Measurements from ENCODE around the gene NLE1. TPM values are rescaled to one million over a fixed set of nuclear protein-coding genes. Genes with fewer than 3 reads are reported as not detected.

The NLE1 gene
- polyA plus RNA-seq, 1 donor (not counting 4 experiments of a cell fraction or from before 2014, with no cell fraction given): 13.5 TPM

GRCh38 chr17:35080536-35080935, 61.6 kb downstream of the NLE1 start:
- H3K27me3 ChIP-seq (ENCODE audit: control insufficient read depth, extremely low read depth, insufficient read depth, low read length): no peaks in the 10 kb centered on the region
- dilution Hi-C loops (cut with MboI; ENCODE audit: extremely low pct_ligation_motif_present, low sequenced_read_pairs): no loop called here
- no peak for FAIRE-seq
- no peaks in the 10 kb centered on the region for H4K20me1 ChIP-seq (ENCODE audit: control insufficient read depth, extremely low read depth, insufficient read depth, low read length)
- no peak overlapping the region for H3K4me2 ChIP-seq (ENCODE audit: control insufficient read depth, extremely low read depth, insufficient read depth, low read depth, low read length)
- no peak overlapping the region for H3K4me3 ChIP-seq (ENCODE audit: control insufficient read depth in 2 of 3, extremely low read depth in 1 of 3, insufficient read depth in 2 of 3, low read depth in 1 of 3, low read length in 3 of 3)
- peaks cover 42% of the 10 kb centered on the region for H3K79me2 ChIP-seq (ENCODE audit: control insufficient read depth, insufficient read depth, low read length)
- peaks cover 44% of the 10 kb centered on the region for H3K4me1 ChIP-seq (ENCODE audit: control insufficient read depth, extremely low read depth, insufficient read depth, low read length)
- H3K27ac ChIP-seq (ENCODE audit: control insufficient read depth, insufficient read depth, low read length): no peak overlapping the region
- no peaks in the 10 kb centered on the region for H3K36me3 ChIP-seq (ENCODE audit: control insufficient read depth in 2 of 2, extremely low read depth in 1 of 2, insufficient read depth in 2 of 2, low read length in 2 of 2)
- H2AFZ ChIP-seq (ENCODE audit: control insufficient read depth, low read length): no peak overlapping the region
- no peaks in the 10 kb centered on the region for H3K9me1 ChIP-seq (ENCODE audit: control insufficient read depth, extremely low read depth, insufficient read depth, low read length)
- no peaks in the 10 kb centered on the region for H3K9me3 ChIP-seq (ENCODE audit: control insufficient read depth, low read depth, low read length)
- no peak for DNase-seq (ENCODE audit: low read depth, low spot score)
- no peak overlapping the region for H3K9ac ChIP-seq (ENCODE audit: control insufficient read depth, extremely low read depth, insufficient read depth, low read length)
- TF ChIP-seq, protein P1, sequence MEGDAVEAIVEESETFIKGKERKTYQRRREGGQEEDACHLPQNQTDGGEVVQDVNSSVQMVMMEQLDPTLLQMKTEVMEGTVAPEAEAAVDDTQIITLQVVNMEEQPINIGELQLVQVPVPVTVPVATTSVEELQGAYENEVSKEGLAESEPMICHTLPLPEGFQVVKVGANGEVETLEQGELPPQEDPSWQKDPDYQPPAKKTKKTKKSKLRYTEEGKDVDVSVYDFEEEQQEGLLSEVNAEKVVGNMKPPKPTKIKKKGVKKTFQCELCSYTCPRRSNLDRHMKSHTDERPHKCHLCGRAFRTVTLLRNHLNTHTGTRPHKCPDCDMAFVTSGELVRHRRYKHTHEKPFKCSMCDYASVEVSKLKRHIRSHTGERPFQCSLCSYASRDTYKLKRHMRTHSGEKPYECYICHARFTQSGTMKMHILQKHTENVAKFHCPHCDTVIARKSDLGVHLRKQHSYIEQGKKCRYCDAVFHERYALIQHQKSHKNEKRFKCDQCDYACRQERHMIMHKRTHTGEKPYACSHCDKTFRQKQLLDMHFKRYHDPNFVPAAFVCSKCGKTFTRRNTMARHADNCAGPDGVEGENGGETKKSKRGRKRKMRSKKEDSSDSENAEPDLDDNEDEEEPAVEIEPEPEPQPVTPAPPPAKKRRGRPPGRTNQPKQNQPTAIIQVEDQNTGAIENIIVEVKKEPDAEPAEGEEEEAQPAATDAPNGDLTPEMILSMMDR (optimal IDR thresholded peaks at IDR 0.05 in 1 of 3, IDR thresholded peaks at IDR 0.05 in 1 of 3, conservative IDR thresholded peaks at IDR 0.05 in 1 of 3; ENCODE audit: extremely low read depth in 1 of 3, insufficient read depth in 2 of 3, low read length in 3 of 3): no peak
- TF ChIP-seq EZH2 (IDR thresholded peaks at IDR 0.05; ENCODE audit: low read length): no peak

GRCh38 chr17:35079547-35080423, 62.3 kb downstream of the NLE1 start:
- no peak overlapping the region for H3K4me3 ChIP-seq (ENCODE audit: control insufficient read depth in 2 of 3, extremely low read depth in 1 of 3, insufficient read depth in 2 of 3, low read depth in 1 of 3, low read length in 3 of 3)
- H3K4me2 ChIP-seq (ENCODE audit: control insufficient read depth, extremely low read depth, insufficient read depth, low read depth, low read length): no peak overlapping the region
- H3K9me1 ChIP-seq (ENCODE audit: control insufficient read depth, extremely low read depth, insufficient read depth, low read length): no peaks in the 10 kb centered on the region
- H3K36me3 ChIP-seq (ENCODE audit: control insufficient read depth in 2 of 2, extremely low read depth in 1 of 2, insufficient read depth in 2 of 2, low read length in 2 of 2): no peaks in the 10 kb centered on the region
- H3K4me1 ChIP-seq (ENCODE audit: control insufficient read depth, extremely low read depth, insufficient read depth, low read length): peaks cover 37% of the 10 kb centered on the region
- FAIRE-seq (no peak), DNase-seq (ENCODE audit: low read depth, low spot score) (no peak)
- H2AFZ ChIP-seq (ENCODE audit: control insufficient read depth, low read length): no peak overlapping the region
- peaks cover 45% of the 10 kb centered on the region for H3K79me2 ChIP-seq (ENCODE audit: control insufficient read depth, insufficient read depth, low read length)
- TF ChIP-seq EZH2 (IDR thresholded peaks at IDR 0.05; ENCODE audit: low read length): no peak
- TF ChIP-seq, protein P1 (optimal IDR thresholded peaks at IDR 0.05 in 1 of 3, IDR thresholded peaks at IDR 0.05 in 1 of 3, conservative IDR thresholded peaks at IDR 0.05 in 1 of 3; ENCODE audit: extremely low read depth in 1 of 3, insufficient read depth in 2 of 3, low read length in 3 of 3): no peak
- no peaks in the 10 kb centered on the region for H4K20me1 ChIP-seq (ENCODE audit: control insufficient read depth, extremely low read depth, insufficient read depth, low read length)
- no peak overlapping the region for H3K27ac ChIP-seq (ENCODE audit: control insufficient read depth, insufficient read depth, low read length)
- H3K9ac ChIP-seq (ENCODE audit: control insufficient read depth, extremely low read depth, insufficient read depth, low read length): no peak overlapping the region
- H3K9me3 ChIP-seq (ENCODE audit: control insufficient read depth, low read depth, low read length): no peaks in the 10 kb centered on the region
- no peaks in the 10 kb centered on the region for H3K27me3 ChIP-seq (ENCODE audit: control insufficient read depth, extremely low read depth, insufficient read depth, low read length)
- dilution Hi-C loops (cut with MboI; ENCODE audit: extremely low pct_ligation_motif_present, low sequenced_read_pairs): no loop called here

Small RNA genes lying within 50 kb of the gene (small RNA-seq; reads per million reads assigned to genes)
- gene RNU6-840P (ENCODE audit: insufficient read length in 3 of 3, low read depth in 3 of 3, low replicate concordance in 1 of 3): 0 reads per million in 3 experiments

Other genes starting within 250 kb of the NLE1 start
- 0.65 to 1.4 TPM (median 1.1 TPM) in 3 replicates for gene CCT6B, start 180.8 kb downstream of the NLE1 start, polyA plus RNA-seq
- 5.5 to 10.3 TPM (median 7.5 TPM) in 3 replicates for gene ZNF830, start 180.8 kb downstream of the NLE1 start, polyA plus RNA-seq
- 18.0 to 29.3 TPM (median 24.5 TPM) in 3 replicates for gene LIG3, start 161.8 kb downstream of the NLE1 start, polyA plus RNA-seq
- 10.7 to 17.0 TPM (median 13.5 TPM) in 3 replicates for gene RFFL, start 78.6 kb downstream of the NLE1 start, polyA plus RNA-seq
- gene RAD51D, start 22.4 kb downstream of the NLE1 start, polyA plus RNA-seq: 2.7 to 8.2 TPM (median 4.9 TPM) in 3 replicates
- gene FNDC8, start 20.7 kb downstream of the NLE1 start, polyA plus RNA-seq: not detected in 3 replicates
- gene UNC45B, start 5.5 kb upstream of the NLE1 start, polyA plus RNA-seq: 0.03 to 0.04 TPM in 2 of 3 replicates, not detected in the other
- not detected in 3 replicates for gene SLC35G3, start 52.1 kb upstream of the NLE1 start, polyA plus RNA-seq
- gene SLFN5, start 100.8 kb upstream of the NLE1 start, polyA plus RNA-seq: 51.4 to 101 TPM (median 79.9 TPM) in 3 replicates
- 1.4 to 5.0 TPM (median 3.5 TPM) in 3 replicates for gene SLFN11, start 231.3 kb upstream of the NLE1 start, polyA plus RNA-seq